Kidney (tissue), 14 donors: ENCODE measurements around the gene WBP2. TPM values are rescaled to one million over a fixed set of nuclear protein-coding genes. Genes with fewer than 3 reads are reported as not detected.

ENCODE experiments used
- DNase-seq, 5 donors: peaks; one replicate each; pipeline ENCODE4 v3.0.0-alpha.2; 2013 to 2020
- FAIRE-seq: peaks from 2 replicates; lab custom pipeline; 2012; peaks lifted over from hg19 to GRCh38; lab: Jason Lieb, UNC
- H3K27ac ChIP-seq, 2 donors: one replicate each; pipeline ENCODE4 v1.7.0; 2013; ENCODE audit warnings: low read depth in 2 of 2, low read length in 2 of 2, inconsistent platforms in 1 of 2
- H3K27me3 ChIP-seq: one replicate; pipeline ENCODE4 v1.7.1; 2013; ENCODE audit warnings: low read length, inconsistent platforms; ENCODE audit not compliant: control insufficient read depth, insufficient read depth
- H3K36me3 ChIP-seq, 3 donors: one replicate each; pipeline versions ENCODE4 v1.7.0 to v1.7.1; 2013; ENCODE audit warnings: low read length in 3 of 3, control low read depth in 1 of 3, inconsistent platforms in 1 of 3; ENCODE audit not compliant: insufficient read depth in 3 of 3, control insufficient read depth in 2 of 3
- H3K4me1 ChIP-seq, 3 donors: one replicate each; pipeline versions ENCODE4 v1.7.0 to v1.7.1; 2013; ENCODE audit warnings: low read length in 3 of 3, inconsistent platforms in 1 of 3, low read depth in 1 of 3; ENCODE audit not compliant: control insufficient read depth in 2 of 3, insufficient read depth in 2 of 3
- H3K4me3 ChIP-seq, 3 donors: one replicate each; pipeline versions ENCODE4 v1.7.0 to v1.8.1; 2013; ENCODE audit warnings: low read length in 3 of 3, control low read depth in 1 of 3, inconsistent platforms in 1 of 3
- H3K9ac ChIP-seq, 3 donors: one replicate each; pipeline versions ENCODE4 v1.7.0 to v1.7.1; 2013; ENCODE audit warnings: low read length in 3 of 3, control low read depth in 1 of 3, inconsistent platforms in 1 of 3
- H3K9me3 ChIP-seq, 3 donors: one replicate each; pipeline versions ENCODE4 v1.7.0 to v1.7.1; 2013; ENCODE audit warnings: low read length in 3 of 3, control low read depth in 1 of 3, inconsistent platforms in 1 of 3; ENCODE audit not compliant: control insufficient read depth in 2 of 3, insufficient read depth in 1 of 3
- CTCF ChIP-seq: IDR thresholded peaks from 3 replicates; pipeline ENCODE4 v1.5.1; 2012; ENCODE audit warnings: mild to moderate bottlenecking, moderate library complexity, borderline replicate concordance; ENCODE audit not compliant: insufficient read depth; ENCODE audit errors: extremely low read depth
- intact Hi-C: fragments of 100-400 bp; cut with DNase I; formaldehyde crosslinking; loops from one replicate; pipeline ENCODE4 v1.11.1; 2022
- polyA plus RNA-seq: library from polyadenylated mRNA; stranded (reverse); fragments of 350-450 nt; fragmentation: Illumina TruSeq; extraction: RNeasy Lipid Tissue Mini Kit (QIAGEN cat#74804); gene quantifications from one replicate; pipeline ENCODE4 v1.2.3, GENCODE V29; 2014; ENCODE audit warnings: low read depth, low replicate concordance; ENCODE audit not compliant: insufficient read depth
- total RNA-seq: library from RNA; stranded (reverse); fragmentation: NEBNext Ultra II Directional; extraction: Animal tissue kit (Norgen Biotek cat#: 25700); gene quantifications from one replicate; pipeline ENCODE4 v1.2.1, GENCODE V29; 2021
- donor health status: control.
- donor health status: control.
- donor health status: control.
- donor health status: control.
- donor health status: control.
- donor health status: DM: yes; HTN: yes; CAD: no.
- donor health status: Normal renal cell carcinoma (clear cell type).

WBP2 gene
- total and polyA plus RNA-seq, 2 donors from 2014 or later: 135 to 151 TPM

GRCh38 chr17:75810216-75810615, 44.9 kb downstream of the WBP2 start:
- TF ChIP-seq CTCF: no peak
- DNase-seq (no peak), FAIRE-seq (no peak)
- Histone ChIP-seq H3K4me3 (no peak overlapping the region), H3K27ac (no peak overlapping the region), H3K9ac (no peak overlapping the region), H3K4me1 (no peaks in the 10 kb centered on the region), H3K9me3 (no peaks in the 10 kb centered on the region), H3K36me3 (peaks cover 0 to 28% (median 16%) of the 10 kb centered on the region in 3 donors), H3K27me3 (no peaks in the 10 kb centered on the region)
- intact Hi-C loops: no loop called here

GRCh38 chr17:75809631-75810111, 45.5 kb downstream of the WBP2 start:
- H3K4me3 ChIP-seq: no peak overlapping the region
- H3K9me3 ChIP-seq: no peaks in the 10 kb centered on the region
- intact Hi-C loops: no loop called here
- H3K36me3 ChIP-seq: peaks cover 0 to 25% (median 15%) of the 10 kb centered on the region in 3 donors
- no peak overlapping the region for H3K27ac ChIP-seq
- DNase-seq (no peak), FAIRE-seq (no peak)
- H3K4me1 ChIP-seq: no peaks in the 10 kb centered on the region
- H3K27me3 ChIP-seq: no peaks in the 10 kb centered on the region
- H3K9ac ChIP-seq: no peak overlapping the region
- TF ChIP-seq CTCF: no peak

GRCh38 chr17:75808905-75809621, 46.1 kb downstream of the WBP2 start:
- Histone ChIP-seq H3K27ac (no peak overlapping the region), H3K4me1 (no peaks in the 10 kb centered on the region), H3K27me3 (no peaks in the 10 kb centered on the region), H3K36me3 (peaks cover 0 to 25% (median 12%) of the 10 kb centered on the region in 3 donors), H3K9ac (no peak overlapping the region), H3K4me3 (no peak overlapping the region), H3K9me3 (no peaks in the 10 kb centered on the region)
- FAIRE-seq: no peak
- no peak for DNase-seq
- intact Hi-C loops: no loop called here
- TF ChIP-seq CTCF: no peak
